ENCODE results near the gene EFNA1.
"Not testable (repeated sequence)": the region's sequence is repeated elsewhere in the genome, so short reads cannot be mapped to it uniquely, and the experiment has no call there.

The EFNA1 gene

DNA sequence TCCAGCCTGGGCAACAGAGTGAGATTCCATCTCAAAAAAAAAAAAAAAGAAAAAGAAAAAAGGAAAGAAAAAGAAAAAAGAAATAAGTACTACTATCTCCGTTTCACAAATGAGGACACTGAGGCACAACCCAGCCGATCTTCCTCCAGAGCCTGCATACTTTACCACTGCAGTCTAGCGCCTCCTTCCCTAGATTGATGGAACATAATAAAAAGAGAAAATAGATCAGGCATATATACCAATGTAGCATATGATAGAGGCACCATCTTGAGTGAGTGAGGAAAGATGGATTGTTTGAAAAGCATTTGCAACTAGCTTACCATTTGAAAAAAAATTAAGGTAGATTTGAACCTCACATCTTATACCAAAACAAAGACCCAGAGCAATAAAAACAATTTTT, 17.8 kb downstream of the EFNA1 start:
- H3K4me2 ChIP-seq (ENCODE audit: insufficient read depth, low read length), result no peak overlapping the region
- H3K9ac ChIP-seq (ENCODE audit: low read depth, low read length), result no peak overlapping the region
- H3K27me3 ChIP-seq (ENCODE audit: insufficient read depth, low read length, poor library complexity), result peaks cover 4% of the 10 kb centered on the region
- H4K20me1 ChIP-seq (ENCODE audit: insufficient read depth, low read length), result no peaks in the 10 kb centered on the region
- TF ChIP-seq CTCF (IDR thresholded peaks at IDR 0.05; ENCODE audit: borderline replicate concordance, extremely low read depth, low read length, poor library complexity, severe bottlenecking) (peak; percentile 21), EZH2 (IDR thresholded peaks at IDR 0.05; ENCODE audit: borderline replicate concordance, low read depth, low read length, severe bottlenecking) (no peak)
- DNase-seq (no peak), ATAC-seq (ENCODE audit: insufficient read depth, low read depth) (no peak)
- no peak overlapping the region for H3K27ac ChIP-seq (ENCODE audit: low read length)
- H3K4me3 ChIP-seq (ENCODE audit: low read depth in 1 of 2, low read length in 2 of 2), result no peak overlapping the region
- no peak overlapping the region for H2AFZ ChIP-seq (ENCODE audit: low read depth, low read length)
- no peaks in the 10 kb centered on the region for H3K9me3 ChIP-seq (ENCODE audit: insufficient read depth, low read length, severe bottlenecking)
- H3K79me2 ChIP-seq (ENCODE audit: insufficient read depth, low read length), result no peaks in the 10 kb centered on the region
- H3K4me1 ChIP-seq (ENCODE audit: insufficient read depth, low read length), result peaks cover 6% of the 10 kb centered on the region
- H3K36me3 ChIP-seq (ENCODE audit: insufficient read depth, low read length), result no peaks in the 10 kb centered on the region

DNA sequence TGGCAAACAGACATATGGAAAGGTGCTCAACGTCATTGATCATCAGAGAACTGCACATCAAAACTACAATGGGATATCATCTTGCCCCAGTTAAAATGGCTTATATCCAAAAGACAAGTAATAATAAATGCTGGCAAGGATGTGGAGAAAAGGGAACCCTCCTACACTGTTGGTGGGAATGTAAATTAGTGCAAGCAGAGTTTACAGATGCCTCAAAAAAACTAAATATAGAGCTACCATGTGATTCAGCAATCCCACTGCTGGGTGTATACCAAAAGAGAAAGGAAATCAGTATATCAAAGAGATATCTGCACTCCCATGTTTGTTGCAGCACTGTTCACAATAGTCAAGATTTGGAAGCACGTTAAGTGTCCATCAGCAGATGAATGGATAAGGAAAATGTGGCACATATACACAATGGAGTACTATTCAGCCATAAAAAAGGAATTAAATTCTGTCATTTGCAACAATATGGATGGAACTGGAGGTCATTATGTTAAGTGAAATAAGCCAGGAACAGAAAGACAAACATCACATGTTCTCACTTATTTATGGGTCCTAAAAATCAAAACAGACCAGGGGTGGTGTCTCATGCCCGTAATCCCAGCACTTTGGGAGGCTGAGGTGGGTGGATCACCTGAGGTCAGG, 28.4 kb downstream of the EFNA1 start:
- not testable (repeated sequence) for DNase-seq; H3K4me1 ChIP-seq (ENCODE audit: insufficient read depth, low read length); H3K4me2 ChIP-seq (ENCODE audit: insufficient read depth, low read length); H3K36me3 ChIP-seq (ENCODE audit: insufficient read depth, low read length); H2AFZ ChIP-seq (ENCODE audit: low read depth, low read length); H4K20me1 ChIP-seq (ENCODE audit: insufficient read depth, low read length); H3K27me3 ChIP-seq (ENCODE audit: insufficient read depth, low read length, poor library complexity); H3K9ac ChIP-seq (ENCODE audit: low read depth, low read length); H3K4me3 ChIP-seq (ENCODE audit: low read depth in 1 of 2, low read length in 2 of 2); ATAC-seq (ENCODE audit: insufficient read depth, low read depth); H3K79me2 ChIP-seq (ENCODE audit: insufficient read depth, low read length); H3K9me3 ChIP-seq (ENCODE audit: insufficient read depth, low read length, severe bottlenecking); H3K27ac ChIP-seq (ENCODE audit: low read length)

DNA sequence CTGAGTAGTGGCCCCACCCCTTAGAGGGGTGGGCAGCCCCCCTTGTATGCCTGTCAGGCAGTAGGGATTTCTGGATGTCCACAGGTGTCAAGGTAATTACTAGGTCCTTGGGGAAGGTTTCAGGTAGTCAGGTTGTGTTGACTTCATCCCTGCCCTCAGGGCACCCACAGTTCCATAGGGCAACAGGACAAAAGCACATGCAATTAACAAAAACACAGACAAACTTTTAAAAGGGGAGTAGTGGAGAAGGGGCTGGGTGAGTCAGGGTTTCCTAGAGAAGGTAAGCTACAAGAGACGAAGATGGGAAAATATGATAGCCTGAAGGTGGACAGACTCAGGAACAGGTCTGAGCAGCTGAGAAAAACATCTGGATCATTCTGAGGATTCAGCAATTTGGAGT, 31.3 kb downstream of the EFNA1 start:
- Histone ChIP-seq H3K27me3 (ENCODE audit: insufficient read depth, low read length, poor library complexity) (peaks cover 3% of the 10 kb centered on the region), H3K4me3 (ENCODE audit: low read depth in 1 of 2, low read length in 2 of 2) (no peak overlapping the region), H3K79me2 (ENCODE audit: insufficient read depth, low read length) (no peaks in the 10 kb centered on the region), H3K4me1 (ENCODE audit: insufficient read depth, low read length) (no peaks in the 10 kb centered on the region), H4K20me1 (ENCODE audit: insufficient read depth, low read length) (no peaks in the 10 kb centered on the region), H3K4me2 (ENCODE audit: insufficient read depth, low read length) (no peak overlapping the region), H2AFZ (ENCODE audit: low read depth, low read length) (no peak overlapping the region), H3K9ac (ENCODE audit: low read depth, low read length) (no peak overlapping the region), H3K9me3 (ENCODE audit: insufficient read depth, low read length, severe bottlenecking) (no peaks in the 10 kb centered on the region), H3K27ac (ENCODE audit: low read length) (no peak overlapping the region), H3K36me3 (ENCODE audit: insufficient read depth, low read length) (no peaks in the 10 kb centered on the region)
- no peak for TF ChIP-seq EZH2 (IDR thresholded peaks at IDR 0.05; ENCODE audit: borderline replicate concordance, low read depth, low read length, severe bottlenecking)
- TF ChIP-seq CTCF (IDR thresholded peaks at IDR 0.05; ENCODE audit: borderline replicate concordance, extremely low read depth, low read length, poor library complexity, severe bottlenecking), result no peak
- ATAC-seq (ENCODE audit: insufficient read depth, low read depth) (no peak), DNase-seq (no peak)

DNA sequence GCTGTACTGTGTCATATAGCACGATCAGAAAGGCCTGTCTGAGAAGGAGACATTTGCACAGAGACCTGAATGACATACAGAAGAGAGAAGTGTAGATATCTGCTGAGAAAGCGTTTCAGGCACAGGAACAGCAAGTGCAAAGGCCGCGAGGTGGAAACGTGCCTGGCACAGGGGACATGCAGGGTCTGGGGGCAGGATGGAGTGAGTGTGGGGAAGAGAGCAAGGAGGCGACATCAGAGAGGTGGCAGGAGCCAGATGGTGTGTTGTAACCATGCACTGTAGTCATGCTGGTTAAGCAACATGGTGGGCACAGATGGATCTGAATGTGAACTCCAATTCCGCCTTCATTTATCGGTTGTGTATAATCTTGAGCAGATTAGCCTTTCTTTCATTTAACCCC, 32.5 kb downstream of the EFNA1 start:
- Histone ChIP-seq H3K27me3 (ENCODE audit: insufficient read depth, low read length, poor library complexity) (peaks cover 3% of the 10 kb centered on the region), H3K27ac (ENCODE audit: low read length) (no peak overlapping the region), H3K4me2 (ENCODE audit: insufficient read depth, low read length) (no peak overlapping the region), H3K4me3 (ENCODE audit: low read depth in 1 of 2, low read length in 2 of 2) (no peak overlapping the region), H3K9ac (ENCODE audit: low read depth, low read length) (no peak overlapping the region), H4K20me1 (ENCODE audit: insufficient read depth, low read length) (no peaks in the 10 kb centered on the region), H3K9me3 (ENCODE audit: insufficient read depth, low read length, severe bottlenecking) (no peaks in the 10 kb centered on the region), H2AFZ (ENCODE audit: low read depth, low read length) (no peak overlapping the region), H3K36me3 (ENCODE audit: insufficient read depth, low read length) (no peaks in the 10 kb centered on the region), H3K79me2 (ENCODE audit: insufficient read depth, low read length) (no peaks in the 10 kb centered on the region), H3K4me1 (ENCODE audit: insufficient read depth, low read length) (no peaks in the 10 kb centered on the region)
- TF ChIP-seq CTCF (IDR thresholded peaks at IDR 0.05; ENCODE audit: borderline replicate concordance, extremely low read depth, low read length, poor library complexity, severe bottlenecking), result no peak
- no peak for TF ChIP-seq EZH2 (IDR thresholded peaks at IDR 0.05; ENCODE audit: borderline replicate concordance, low read depth, low read length, severe bottlenecking)
- DNase-seq (no peak), ATAC-seq (ENCODE audit: insufficient read depth, low read depth) (no peak)

GRCh38 chr1:155162631-155163030, 35.0 kb downstream of the EFNA1 start:
- H3K4me2 ChIP-seq (ENCODE audit: insufficient read depth, low read length); ATAC-seq (ENCODE audit: insufficient read depth, low read depth); H3K27me3 ChIP-seq (ENCODE audit: insufficient read depth, low read length, poor library complexity); H3K4me3 ChIP-seq (ENCODE audit: low read depth in 1 of 2, low read length in 2 of 2); DNase-seq; H3K27ac ChIP-seq (ENCODE audit: low read length); H3K36me3 ChIP-seq (ENCODE audit: insufficient read depth, low read length); H3K9me3 ChIP-seq (ENCODE audit: insufficient read depth, low read length, severe bottlenecking); H2AFZ ChIP-seq (ENCODE audit: low read depth, low read length); H3K4me1 ChIP-seq (ENCODE audit: insufficient read depth, low read length); H4K20me1 ChIP-seq (ENCODE audit: insufficient read depth, low read length); H3K79me2 ChIP-seq (ENCODE audit: insufficient read depth, low read length); H3K9ac ChIP-seq (ENCODE audit: low read depth, low read length): not testable (repeated sequence)

DNA sequence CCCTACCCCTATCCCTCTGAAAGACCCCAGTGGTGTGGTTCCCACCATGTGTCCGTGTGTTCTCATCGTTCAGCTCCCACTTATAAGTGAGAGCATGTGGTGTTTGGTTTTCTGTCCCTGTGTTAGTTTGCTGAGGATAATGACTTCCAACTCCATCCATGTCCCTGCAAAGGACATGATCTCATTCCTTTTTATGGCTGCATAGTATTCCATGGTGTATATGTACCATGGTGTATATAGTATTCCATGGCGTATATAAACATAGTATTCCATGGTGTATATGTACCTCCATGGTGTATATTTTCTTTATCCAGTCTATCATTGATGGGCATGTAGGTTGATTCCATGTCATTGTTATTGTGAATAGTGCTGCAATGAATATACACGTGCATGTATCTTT, 36.1 kb downstream of the EFNA1 start:
- not testable (repeated sequence) for H3K9me3 ChIP-seq (ENCODE audit: insufficient read depth, low read length, severe bottlenecking); H3K27ac ChIP-seq (ENCODE audit: low read length); DNase-seq; H3K9ac ChIP-seq (ENCODE audit: low read depth, low read length); ATAC-seq (ENCODE audit: insufficient read depth, low read depth); H3K27me3 ChIP-seq (ENCODE audit: insufficient read depth, low read length, poor library complexity); H3K79me2 ChIP-seq (ENCODE audit: insufficient read depth, low read length); H4K20me1 ChIP-seq (ENCODE audit: insufficient read depth, low read length); H3K36me3 ChIP-seq (ENCODE audit: insufficient read depth, low read length); H3K4me3 ChIP-seq (ENCODE audit: low read depth in 1 of 2, low read length in 2 of 2); H2AFZ ChIP-seq (ENCODE audit: low read depth, low read length); H3K4me2 ChIP-seq (ENCODE audit: insufficient read depth, low read length)
- H3K4me1 ChIP-seq (ENCODE audit: insufficient read depth, low read length), result peaks cover 14% of the 10 kb centered on the region

All from DND-41 (cell line).